H1 (cell line): ENCODE results near the gene A4GALT.

Experiments used
- EZH2 ChIP-seq: fragments of 200-600 bp; sonication (generic); IDR thresholded peaks from 2 replicates; pipeline ENCODE4 v1.7.1; 2012; ENCODE audit warnings: low read depth, mild to moderate bottlenecking, moderate library complexity, low read length, inconsistent platforms; ENCODE audit not compliant: severe bottlenecking
- JUND ChIP-seq: IDR thresholded peaks from 2 replicates; pipeline ENCODE4 v1.6.1; 2011; ENCODE audit warnings: mild to moderate bottlenecking, improper control_type of control experiment, low read length
- POLR2A ChIP-seq, 2 experiments: IDR thresholded peaks; 1 replicate in 1 of 2; 2 replicates in 1 of 2; pipeline ENCODE4 v1.6.1; 2011; ENCODE audit warnings: low read depth in 2 of 2, low read length in 2 of 2, mild to moderate bottlenecking in 2 of 2; ENCODE audit errors: control extremely low read depth in 1 of 2
- YY1 ChIP-seq: IDR thresholded peaks from 2 replicates; pipeline ENCODE4 v1.6.1; 2011; ENCODE audit warnings: low read depth, mild to moderate bottlenecking, low read length
- TF ChIP-seq, protein P1 (sequence below), 3 experiments: IDR thresholded peaks; 1 replicate in 2 of 3; 2 replicates in 1 of 3; pipeline versions ENCODE4 v1.5.1 to v1.6.1; 2011; ENCODE audit warnings: low read length in 3 of 3, mild to moderate bottlenecking in 3 of 3, inconsistent platforms in 2 of 3, low read depth in 1 of 3, moderate library complexity in 1 of 3; ENCODE audit not compliant: insufficient read depth in 1 of 3; ENCODE audit errors: control extremely low read depth in 1 of 3

GRCh38 chr22:42692239-42693054, 28.2 kb downstream of the A4GALT start:
- TF ChIP-seq JUND (no peak), POLR2A (IDR thresholded peaks at IDR 0.05; ENCODE audit: control extremely low read depth in 1 of 2, low read depth in 2 of 2, low read length in 2 of 2) (no peak), YY1 (no peak), EZH2 (no peak)
- TF ChIP-seq, protein P1, sequence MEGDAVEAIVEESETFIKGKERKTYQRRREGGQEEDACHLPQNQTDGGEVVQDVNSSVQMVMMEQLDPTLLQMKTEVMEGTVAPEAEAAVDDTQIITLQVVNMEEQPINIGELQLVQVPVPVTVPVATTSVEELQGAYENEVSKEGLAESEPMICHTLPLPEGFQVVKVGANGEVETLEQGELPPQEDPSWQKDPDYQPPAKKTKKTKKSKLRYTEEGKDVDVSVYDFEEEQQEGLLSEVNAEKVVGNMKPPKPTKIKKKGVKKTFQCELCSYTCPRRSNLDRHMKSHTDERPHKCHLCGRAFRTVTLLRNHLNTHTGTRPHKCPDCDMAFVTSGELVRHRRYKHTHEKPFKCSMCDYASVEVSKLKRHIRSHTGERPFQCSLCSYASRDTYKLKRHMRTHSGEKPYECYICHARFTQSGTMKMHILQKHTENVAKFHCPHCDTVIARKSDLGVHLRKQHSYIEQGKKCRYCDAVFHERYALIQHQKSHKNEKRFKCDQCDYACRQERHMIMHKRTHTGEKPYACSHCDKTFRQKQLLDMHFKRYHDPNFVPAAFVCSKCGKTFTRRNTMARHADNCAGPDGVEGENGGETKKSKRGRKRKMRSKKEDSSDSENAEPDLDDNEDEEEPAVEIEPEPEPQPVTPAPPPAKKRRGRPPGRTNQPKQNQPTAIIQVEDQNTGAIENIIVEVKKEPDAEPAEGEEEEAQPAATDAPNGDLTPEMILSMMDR (IDR thresholded peaks at IDR 0.05; ENCODE audit: control extremely low read depth in 1 of 3, insufficient read depth in 1 of 3, low read depth in 1 of 3, low read length in 3 of 3): peak; percentile 52 to 67 (median 59)
